Measurements from ENCODE around the gene PITPNC1.

- TF ChIP-seq CTCF (IDR thresholded peaks at IDR 0.05): no peak
- TF ChIP-seq POLR2A (IDR thresholded peaks at IDR 0.05): no peak
Measured at GRCh38 chr17:67525239-67526135, 148.4 kb downstream of the PITPNC1 start.

All from uterus (tissue), 2 donors.